GM19238 (cell line): ENCODE data around the gene ARFGAP1.
A peak's percentile ranks its signal among the peaks of the same experiment; 100 is the strongest.

ENCODE experiments used
- DNase-seq: peaks from one replicate; pipeline ENCODE4 v3.0.0; 2011; ENCODE audit warnings: low spot score; ENCODE audit not compliant: insufficient read length

ARFGAP1 gene

DNA sequence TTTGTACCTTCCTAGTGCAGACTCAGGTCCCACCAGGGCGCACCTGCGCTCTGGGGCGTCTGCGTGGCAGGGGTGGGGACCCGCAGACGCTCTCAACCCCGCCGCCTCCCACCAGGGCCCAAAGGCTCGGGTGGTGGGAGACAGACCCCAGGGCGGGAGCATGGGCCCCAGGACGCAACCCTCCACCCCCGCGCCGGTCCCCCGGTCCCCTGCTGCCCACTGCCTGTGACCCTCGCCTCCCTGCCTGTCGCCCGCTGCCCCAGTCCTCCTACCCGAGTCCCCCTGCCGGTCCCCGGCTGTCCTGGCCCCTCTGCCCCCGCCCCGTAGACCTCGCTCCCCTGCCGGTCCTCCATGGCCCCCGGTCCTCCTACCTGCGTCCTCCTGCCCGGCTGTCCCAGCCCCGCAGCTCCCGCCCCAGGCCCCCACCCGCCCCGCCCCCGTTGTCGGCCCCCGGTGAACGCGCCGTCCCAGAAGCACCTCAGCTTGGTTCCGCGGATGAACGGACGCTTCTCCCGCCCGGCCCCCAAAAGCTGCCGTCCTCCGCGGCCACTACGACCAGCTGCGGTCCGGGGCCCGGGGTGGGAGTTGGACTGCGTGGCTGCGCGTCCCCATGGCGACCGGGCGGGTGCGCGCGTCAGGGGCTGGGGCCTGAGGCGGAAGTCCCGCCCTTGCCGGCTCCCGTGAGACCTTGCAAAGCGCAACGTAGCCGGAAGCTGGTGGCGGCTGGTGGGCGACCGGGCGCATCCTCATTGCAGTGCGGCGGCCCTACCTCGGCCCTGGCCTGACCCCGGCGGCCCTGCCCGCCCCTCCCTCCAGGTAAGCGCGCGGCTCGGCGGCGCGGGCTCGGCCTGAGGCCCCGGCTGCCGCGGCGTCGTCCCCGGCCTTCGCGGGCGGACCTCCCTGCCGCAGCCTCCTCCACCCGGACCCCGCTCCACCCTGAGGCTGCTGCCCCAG lies at the start of gene ARFGAP1:
Gene ARFGAP1, plus strand, starts transcription at position 709 of the 954 bp plus-strand sequence. CDS start 2,768 bp downstream, outside the sequence.
- DNase-seq: peak; percentile 100

- DNase-seq: peak; percentile 46
Observed at GRCh38 chr20:63223121-63223825, 49.3 kb upstream of the ARFGAP1 start.

- no peak for DNase-seq
Observed at GRCh38 chr20:63223826-63224207, 48.8 kb upstream of the ARFGAP1 start.

GRCh38 chr20:63224412-63225081 lies 48.1 kb upstream of the ARFGAP1 start:
- DNase-seq: no peak

- no peak for DNase-seq
Observed at GRCh38 chr20:63225082-63225454, 47.5 kb upstream of the ARFGAP1 start.

GRCh38 chr20:63226042-63226943 lies 46.3 kb upstream of the ARFGAP1 start:
- DNase-seq: no peak

DNA sequence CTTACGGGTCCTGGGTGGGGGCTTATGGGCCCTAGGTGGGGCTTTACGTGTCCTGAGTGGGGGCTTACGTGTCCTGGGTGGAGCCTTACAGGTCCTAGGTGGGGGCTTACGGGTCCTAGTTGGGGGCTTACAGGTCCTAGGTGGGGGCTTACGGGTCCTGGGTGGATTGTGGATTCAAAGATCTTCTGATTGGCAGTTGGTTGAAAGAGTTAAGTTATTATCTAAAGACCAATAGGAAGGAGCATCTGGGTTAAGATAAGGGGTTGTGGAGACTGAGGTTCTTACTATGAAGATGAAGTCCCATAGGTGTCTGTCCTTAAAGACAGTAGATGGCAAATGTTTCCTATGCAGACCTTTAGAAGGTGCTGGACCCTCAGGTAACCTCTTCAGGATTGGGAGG lies 45.4 kb upstream of the ARFGAP1 start:
- no peak for DNase-seq

DNA sequence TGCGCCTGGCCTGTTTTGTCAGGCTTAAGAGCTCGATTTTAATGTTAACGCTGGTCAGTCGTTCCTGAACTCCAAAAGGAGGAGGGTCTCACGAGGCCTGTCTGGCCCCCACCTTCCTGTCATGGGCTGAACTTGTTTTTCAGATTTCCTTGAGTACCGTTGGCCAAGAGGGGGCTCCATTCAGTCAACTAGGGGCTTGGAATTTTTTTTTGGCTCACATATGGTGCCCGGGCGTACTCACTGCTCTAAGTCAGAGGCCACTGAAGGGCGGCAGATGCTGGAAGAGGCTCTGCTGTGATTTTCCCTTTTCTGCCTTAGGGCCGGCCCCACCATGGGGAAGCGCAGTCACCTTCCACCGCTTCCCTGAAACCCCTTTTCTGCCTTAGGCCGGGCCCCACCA lies 43.8 kb upstream of the ARFGAP1 start:
- DNase-seq: no peak

DNA sequence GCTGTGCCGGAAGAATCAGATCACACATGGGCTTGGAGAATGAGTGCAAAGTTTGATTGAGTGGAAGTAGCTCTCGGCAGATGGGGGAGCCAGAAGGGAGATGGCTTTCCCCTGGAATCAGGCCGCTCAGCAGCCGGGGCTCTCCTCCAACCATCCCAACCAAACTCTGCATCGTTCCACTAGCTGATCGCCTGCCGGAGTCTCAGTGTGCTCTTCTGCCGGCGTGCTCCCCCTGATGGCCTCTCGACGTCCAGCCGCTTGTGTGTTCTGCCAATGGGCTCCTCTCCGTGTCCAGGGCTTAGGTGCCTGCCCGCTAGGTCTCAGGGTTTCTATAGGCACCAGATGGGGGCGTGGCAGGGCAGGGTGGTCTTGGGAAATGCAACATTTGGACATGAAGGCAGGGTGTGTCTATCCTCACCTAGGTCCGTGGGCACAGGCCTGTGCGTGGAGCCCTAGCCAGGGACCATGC lies 41.8 kb upstream of the ARFGAP1 start:
- DNase-seq: no peak

DNA sequence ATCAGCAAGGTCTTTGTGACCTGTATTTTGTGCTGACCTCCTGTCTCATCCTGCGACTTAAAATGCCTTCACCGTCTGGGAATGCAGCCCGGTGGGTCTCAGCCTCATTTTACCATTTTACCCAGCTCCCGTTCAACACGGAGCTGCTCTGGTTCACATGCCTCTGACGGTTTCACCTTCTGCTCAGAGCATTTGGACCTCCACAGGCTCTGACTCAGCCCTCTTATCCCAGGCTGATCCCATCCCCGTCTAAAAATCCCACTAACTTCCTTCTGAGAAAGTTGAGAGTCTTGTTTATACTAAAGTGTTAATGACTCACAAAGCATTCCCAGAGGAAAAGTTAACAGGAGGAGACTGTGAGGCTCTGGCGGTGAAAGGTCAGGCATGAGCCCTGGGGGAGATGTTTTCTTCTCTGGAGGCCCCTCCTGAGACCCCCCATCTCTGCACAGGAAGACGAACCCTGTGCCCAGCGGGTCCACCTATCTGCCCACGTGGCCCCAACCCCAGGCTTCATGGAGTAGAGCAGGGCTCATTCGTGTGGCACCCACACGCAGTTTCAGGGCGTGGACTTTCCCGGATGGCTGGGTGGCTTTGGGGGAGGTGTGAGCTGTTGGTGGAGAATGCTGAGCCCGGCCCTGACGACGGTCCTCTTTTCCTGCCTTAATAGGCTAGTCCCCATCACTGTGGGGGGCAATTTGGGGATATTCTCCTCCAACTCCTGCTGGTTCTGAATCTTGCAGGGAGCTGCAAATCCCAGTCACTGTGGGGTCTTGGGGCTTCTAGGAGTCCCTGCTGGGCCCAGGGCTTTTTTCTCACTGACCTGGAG lies 40.2 kb upstream of the ARFGAP1 start:
- DNase-seq: no peak

DNA sequence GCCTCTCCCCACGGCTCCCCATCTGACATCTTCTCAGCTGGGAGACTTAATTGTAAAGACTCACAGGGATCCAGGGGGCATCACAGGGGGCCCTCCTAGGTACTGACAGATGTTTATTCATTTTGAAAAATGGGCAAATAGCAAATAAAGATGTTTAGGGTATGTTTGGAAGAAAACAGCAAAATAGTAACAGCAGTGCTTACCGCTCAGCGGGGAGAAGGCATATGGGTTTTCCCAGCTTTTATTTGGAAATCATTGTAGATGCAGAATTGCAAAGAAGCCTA lies 39.6 kb upstream of the ARFGAP1 start:
- DNase-seq: no peak

DNA sequence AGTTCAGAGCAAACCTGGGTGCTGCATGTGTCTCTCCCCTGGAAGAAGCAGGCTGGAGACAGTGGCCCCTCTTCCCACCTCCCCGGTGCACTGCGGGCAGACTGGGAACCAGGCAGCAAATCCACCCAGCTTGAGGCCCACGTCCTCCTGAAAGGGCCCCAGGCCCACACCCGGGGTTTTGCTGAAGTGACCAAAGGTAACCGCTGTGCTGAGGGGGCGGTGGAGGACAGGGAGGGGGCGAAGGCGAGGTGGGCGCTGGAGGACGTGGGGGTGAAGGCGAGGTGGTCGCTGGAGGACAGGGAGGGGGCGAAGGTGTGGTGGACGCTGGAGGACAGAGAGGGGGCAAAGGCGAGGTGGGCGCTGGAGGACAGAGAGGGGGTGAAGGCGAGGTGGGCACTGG lies 38.7 kb upstream of the ARFGAP1 start:
- DNase-seq: no peak

GRCh38 chr20:63234693-63235398 lies 37.8 kb upstream of the ARFGAP1 start:
- no peak for DNase-seq

DNA sequence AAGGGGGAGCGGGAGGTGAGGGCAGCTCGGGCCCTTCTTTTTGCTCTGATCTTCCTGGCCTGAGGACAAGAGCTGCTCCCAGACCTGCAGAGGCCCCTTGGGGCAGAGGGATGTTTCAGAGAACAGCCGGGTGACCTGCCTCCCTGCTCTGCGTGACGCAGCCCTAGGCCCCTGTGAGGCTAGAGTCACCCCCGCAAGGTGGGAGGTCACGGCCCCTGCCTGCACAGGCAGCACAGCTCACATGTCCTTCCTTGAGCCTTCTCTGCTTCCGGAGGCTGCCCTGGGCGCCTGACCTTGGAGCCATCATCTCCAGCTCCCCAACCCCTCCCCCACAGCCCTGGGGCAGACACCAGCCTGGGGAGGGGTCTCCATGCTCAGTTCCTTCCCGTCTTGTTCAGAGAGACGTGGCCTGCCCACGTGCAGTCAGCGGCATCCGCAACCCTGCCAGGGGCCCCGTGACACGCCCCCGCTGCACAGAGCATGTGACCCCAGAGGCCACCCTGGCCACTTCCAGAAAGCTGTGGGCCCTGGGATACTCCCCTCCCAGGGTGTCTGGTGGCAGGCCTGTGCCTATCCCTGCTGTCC lies 37.1 kb upstream of the ARFGAP1 start, which contains the start of gene BIRC7:
Gene BIRC7, plus strand, starts transcription at position 507 of the 585 bp plus-strand sequence. CDS start 192 bp downstream, outside the sequence.
- DNase-seq: no peak

- DNase-seq: no peak
Observed at GRCh38 chr20:63236116-63236837, 36.3 kb upstream of the ARFGAP1 start.

- DNase-seq: no peak
Observed at GRCh38 chr20:63238031-63238430, 34.6 kb upstream of the ARFGAP1 start.

GRCh38 chr20:63238514-63239125 lies 34.0 kb upstream of the ARFGAP1 start:
- DNase-seq: no peak

GRCh38 chr20:63239431-63239830 lies 33.2 kb upstream of the ARFGAP1 start:
- DNase-seq: no peak
